ENCODE results near the gene HOXC5.
A peak's percentile ranks its signal among the peaks of the same experiment; 100 is the strongest.

The HOXC5 gene

DNA sequence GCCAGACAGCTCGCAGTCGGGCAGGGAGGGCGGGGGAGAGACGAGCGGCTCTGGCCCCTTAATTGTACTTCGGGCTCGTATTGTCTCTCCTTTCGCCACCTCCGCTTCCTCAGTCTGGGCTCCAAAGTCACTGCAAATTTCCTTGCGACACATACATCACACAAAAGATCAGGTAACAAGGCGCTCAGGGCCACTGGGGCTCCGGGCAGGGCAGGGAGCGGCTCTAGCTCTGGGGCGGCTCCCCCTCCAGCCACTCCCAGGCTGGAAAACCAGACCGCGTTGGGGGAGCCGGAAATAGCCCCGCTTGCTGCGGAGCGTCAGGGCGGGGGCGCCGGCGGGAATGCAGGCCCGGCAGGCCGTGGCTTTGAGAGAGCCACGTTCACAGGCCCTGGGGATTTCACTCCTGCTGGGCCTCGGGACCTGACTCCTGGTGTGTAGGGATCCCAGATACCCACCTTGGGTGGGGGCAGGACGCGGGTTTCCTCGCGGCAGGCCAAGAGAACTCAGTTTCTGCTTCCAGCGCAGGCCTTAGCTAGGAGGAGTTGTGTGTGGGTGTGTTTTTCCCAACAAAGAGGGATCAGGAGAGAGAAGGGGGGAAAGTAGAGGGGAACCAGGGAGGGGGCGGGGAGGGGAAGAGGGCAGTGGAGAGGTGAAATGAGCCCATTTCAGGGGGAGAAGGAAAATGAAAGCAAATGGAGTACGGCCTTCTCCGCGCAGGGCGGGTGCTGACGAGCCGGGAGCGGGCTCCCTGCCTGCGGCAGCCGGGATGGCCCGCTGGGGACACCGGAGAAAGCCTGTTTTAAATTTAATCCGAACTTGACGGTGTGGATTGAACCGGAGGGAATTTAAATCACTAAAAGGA, 37.2 kb upstream of the HOXC5 start:
- H3K4me3 ChIP-seq (ENCODE audit: low read depth, low read length), result peak overlapping the region; percentile 17
- in situ Hi-C loops (cut with HindIII; ENCODE audit: low sequenced_read_pairs), result no loop called here
- no peak for DNase-seq (ENCODE audit: low read depth)
- TF ChIP-seq, protein P1, sequence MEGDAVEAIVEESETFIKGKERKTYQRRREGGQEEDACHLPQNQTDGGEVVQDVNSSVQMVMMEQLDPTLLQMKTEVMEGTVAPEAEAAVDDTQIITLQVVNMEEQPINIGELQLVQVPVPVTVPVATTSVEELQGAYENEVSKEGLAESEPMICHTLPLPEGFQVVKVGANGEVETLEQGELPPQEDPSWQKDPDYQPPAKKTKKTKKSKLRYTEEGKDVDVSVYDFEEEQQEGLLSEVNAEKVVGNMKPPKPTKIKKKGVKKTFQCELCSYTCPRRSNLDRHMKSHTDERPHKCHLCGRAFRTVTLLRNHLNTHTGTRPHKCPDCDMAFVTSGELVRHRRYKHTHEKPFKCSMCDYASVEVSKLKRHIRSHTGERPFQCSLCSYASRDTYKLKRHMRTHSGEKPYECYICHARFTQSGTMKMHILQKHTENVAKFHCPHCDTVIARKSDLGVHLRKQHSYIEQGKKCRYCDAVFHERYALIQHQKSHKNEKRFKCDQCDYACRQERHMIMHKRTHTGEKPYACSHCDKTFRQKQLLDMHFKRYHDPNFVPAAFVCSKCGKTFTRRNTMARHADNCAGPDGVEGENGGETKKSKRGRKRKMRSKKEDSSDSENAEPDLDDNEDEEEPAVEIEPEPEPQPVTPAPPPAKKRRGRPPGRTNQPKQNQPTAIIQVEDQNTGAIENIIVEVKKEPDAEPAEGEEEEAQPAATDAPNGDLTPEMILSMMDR (IDR thresholded peaks at IDR 0.05; ENCODE audit: low read depth, low read length, missing control alignments), result no peak

DNA sequence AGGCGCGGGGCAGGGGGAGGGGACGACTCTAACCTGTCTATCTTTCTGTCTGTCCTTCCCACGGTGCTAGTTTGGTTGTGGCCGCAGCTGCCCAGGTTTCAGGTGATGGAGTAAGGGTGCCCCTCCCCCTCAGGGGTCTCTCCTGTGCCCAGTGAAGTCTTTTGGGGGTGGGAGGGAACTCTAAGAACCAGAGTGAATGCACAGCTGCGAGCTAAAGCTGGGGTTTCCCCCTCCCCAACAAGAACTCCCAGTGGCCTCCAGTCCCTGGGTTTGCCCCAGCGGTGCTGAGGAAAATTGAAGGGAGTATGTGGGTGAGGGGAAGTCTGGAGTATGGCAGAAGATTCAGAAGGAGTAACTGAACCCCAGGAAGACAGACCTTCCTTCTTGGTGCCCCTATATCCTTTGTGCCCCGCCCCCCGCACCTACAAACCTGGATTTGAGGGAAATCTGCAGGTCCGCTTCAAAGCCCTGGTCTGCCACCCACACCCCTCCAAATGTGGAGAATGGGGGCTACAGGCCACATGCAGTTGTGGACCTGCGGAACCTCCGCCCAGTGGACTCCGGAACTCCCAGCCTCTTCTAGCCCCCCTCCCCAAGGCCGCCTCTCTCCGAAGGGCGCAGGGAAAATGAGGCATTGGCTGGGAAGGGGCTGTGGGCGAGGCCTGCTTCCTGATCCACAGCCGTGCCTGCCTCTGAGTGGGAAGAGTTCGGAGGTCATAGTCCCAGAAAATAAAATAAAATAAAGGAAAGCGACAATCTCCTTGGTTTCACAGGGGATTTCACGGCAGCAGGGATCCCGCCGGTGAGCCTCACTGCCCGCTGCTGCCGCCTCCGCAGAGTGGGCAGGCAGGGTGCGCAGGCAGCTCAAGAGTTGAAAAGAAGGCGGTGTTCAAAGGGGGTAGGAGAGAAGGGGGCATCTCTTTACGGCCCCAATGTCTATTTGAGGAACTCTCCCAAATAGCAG, 36.3 kb upstream of the HOXC5 start:
- TF ChIP-seq, protein P1 (IDR thresholded peaks at IDR 0.05; ENCODE audit: low read depth, low read length, missing control alignments), result no peak
- no peak for DNase-seq (ENCODE audit: low read depth)
- H3K4me3 ChIP-seq (ENCODE audit: low read depth, low read length), result peak overlapping the region; percentile 17
- in situ Hi-C loops (cut with HindIII; ENCODE audit: low sequenced_read_pairs), result no loop called here

DNA sequence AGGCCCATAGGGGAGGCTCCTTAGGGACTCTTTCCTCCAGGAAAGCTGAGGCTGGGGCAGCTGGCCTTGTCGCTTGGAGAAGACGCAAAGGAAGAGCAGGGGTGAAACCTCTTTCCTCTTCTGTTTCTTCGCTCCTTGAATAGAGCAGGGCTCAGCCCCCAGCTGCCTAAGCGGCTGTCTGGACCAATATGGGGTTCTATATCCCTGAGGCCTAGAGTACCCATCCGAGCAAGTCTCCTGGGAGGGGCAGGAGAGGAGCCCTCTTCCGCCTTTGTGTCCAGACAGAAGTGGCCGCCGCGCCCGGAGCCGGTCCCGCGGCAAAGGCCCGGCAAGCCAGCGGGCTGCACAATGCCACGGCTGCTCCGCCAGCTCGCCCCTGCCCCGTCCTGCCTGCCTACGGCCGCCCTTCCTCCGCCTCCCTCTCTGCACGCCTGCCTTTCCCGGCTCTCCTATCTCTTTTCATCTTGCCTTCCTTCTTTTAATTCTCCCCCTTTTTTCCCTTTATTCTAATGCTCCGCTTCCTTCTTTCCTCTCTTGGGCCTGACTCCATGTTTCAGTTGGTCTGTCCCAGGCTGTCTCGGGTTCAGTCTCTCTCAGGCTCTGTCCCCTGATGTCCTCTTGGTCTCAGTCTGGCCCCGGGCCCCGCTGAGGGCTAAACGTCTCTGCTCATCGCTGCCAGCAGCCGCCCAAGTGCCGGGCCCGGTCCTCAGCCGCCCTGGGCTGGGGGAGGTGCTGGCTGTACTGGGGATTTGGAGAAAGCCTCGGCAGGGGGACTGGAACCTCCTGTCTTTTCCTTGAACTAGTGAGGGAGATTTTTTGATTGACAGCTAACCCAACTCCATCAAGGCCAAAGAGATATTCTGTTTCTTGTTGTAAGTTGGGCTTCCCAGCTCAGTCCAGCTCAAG, 35.4 kb upstream of the HOXC5 start:
- no peak overlapping the region for H3K4me3 ChIP-seq (ENCODE audit: low read depth, low read length)
- in situ Hi-C loops (cut with HindIII; ENCODE audit: low sequenced_read_pairs), result no loop called here
- TF ChIP-seq, protein P1 (IDR thresholded peaks at IDR 0.05; ENCODE audit: low read depth, low read length, missing control alignments), result no peak
- DNase-seq (ENCODE audit: low read depth), result no peak

DNA sequence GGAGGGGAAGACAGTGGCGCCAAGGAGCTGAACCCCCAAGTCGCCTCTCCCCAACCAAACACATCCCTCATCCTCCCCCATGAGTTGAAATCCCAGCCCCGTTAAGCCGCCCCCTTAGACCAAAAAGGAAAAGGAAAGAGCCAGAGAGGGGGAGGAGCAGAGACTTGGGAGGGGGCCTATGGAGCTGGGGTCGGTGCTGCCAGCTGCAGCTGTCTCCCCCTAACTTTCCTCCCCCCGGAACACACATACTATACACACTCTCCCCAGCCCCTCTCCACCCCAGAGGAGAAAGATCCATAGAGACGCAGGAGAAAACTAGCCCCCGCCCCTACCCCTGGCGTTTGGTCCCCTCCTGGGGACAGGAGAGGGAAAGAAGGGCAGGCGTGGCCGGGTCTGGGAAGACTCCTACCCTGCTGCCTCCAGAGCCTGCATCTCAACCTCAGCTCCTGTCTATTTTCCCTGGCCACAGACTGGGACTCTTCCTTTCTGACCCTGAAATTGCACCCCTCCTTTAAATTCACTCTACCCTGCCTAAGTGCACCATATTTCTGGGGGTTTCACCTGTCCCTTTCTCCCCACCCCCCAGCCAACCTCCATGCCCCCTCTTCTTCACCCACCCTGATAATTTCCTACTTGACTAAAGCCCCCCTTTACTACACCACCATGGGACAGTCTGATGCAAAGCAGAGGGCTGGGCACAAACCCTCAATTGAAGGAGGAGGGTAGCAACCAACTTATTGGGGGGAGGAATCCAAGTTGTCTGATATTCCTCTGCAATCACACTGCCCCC, 34.5 kb upstream of the HOXC5 start:
- DNase-seq (ENCODE audit: low read depth), result no peak
- TF ChIP-seq, protein P1 (IDR thresholded peaks at IDR 0.05; ENCODE audit: low read depth, low read length, missing control alignments), result no peak
- in situ Hi-C loops (cut with HindIII; ENCODE audit: low sequenced_read_pairs), result no loop called here
- H3K4me3 ChIP-seq (ENCODE audit: low read depth, low read length), result no peak overlapping the region

DNA sequence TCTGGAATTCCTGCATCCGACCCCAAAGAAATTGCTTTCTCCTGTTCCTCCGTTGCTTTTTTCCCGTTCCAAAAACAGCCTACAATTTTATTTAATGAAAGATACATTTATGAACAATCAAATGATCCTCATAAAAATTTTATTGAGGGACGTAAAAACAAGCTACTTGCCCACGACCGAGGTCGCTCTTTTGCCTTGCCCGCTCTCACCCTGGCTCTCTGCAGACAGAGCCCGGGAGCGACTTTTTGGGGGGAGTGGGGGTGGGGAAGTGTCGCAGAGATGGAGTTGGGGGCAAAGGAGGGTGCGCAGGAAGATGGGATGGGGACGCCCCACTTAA, 34.0 kb upstream of the HOXC5 start:
- H3K4me3 ChIP-seq (ENCODE audit: low read depth, low read length), result no peak overlapping the region
- TF ChIP-seq, protein P1 (IDR thresholded peaks at IDR 0.05; ENCODE audit: low read depth, low read length, missing control alignments), result no peak
- no peak for DNase-seq (ENCODE audit: low read depth)
- in situ Hi-C loops (cut with HindIII; ENCODE audit: low sequenced_read_pairs), result no loop called here
